Gastroesophageal sphincter (tissue), 3 donors: ENCODE measurements around the gene ARHGAP19.

Source experiments
- POLR2A ChIP-seq, 2 donors: fragments of 450-650 bp; IDR thresholded peaks; one replicate each; pipeline ENCODE4 v1.6.1; 2017; ENCODE audit warnings: antibody characterized with exemption in 2 of 2, mild to moderate bottlenecking in 2 of 2, moderate library complexity in 1 of 2
- TF ChIP-seq, protein P1 (sequence below), 4 experiments: fragments of 200-600 bp in 2 of 4; fragments of 450-650 bp in 2 of 4; sonication (generic) in 1 of 4; IDR thresholded peaks; one replicate each; pipeline ENCODE4 v1.5.1; 2017 to 2019; ENCODE audit warnings: antibody characterized with exemption in 4 of 4, mild to moderate bottlenecking in 2 of 4, moderate library complexity in 2 of 4

DNA sequence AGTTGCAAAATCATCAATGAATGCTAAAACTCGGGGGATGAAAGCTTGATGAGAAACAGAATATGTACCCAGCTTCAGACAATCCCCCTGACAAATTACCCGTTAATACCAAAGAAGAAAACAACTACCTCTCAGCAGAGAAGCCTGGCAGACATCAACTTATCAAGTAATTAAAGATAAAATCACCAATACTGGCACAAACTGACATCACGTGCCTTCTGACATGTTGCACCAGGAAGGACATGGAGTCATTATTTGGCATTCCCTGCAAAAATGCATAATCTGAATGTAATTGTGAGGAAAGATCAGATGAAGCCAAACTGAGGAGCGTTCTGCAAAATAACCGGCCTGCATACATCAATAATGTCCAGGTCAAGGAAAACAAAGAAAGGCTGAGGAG lies 114.4 kb downstream of the ARHGAP19 start:
- TF ChIP-seq, protein P1, sequence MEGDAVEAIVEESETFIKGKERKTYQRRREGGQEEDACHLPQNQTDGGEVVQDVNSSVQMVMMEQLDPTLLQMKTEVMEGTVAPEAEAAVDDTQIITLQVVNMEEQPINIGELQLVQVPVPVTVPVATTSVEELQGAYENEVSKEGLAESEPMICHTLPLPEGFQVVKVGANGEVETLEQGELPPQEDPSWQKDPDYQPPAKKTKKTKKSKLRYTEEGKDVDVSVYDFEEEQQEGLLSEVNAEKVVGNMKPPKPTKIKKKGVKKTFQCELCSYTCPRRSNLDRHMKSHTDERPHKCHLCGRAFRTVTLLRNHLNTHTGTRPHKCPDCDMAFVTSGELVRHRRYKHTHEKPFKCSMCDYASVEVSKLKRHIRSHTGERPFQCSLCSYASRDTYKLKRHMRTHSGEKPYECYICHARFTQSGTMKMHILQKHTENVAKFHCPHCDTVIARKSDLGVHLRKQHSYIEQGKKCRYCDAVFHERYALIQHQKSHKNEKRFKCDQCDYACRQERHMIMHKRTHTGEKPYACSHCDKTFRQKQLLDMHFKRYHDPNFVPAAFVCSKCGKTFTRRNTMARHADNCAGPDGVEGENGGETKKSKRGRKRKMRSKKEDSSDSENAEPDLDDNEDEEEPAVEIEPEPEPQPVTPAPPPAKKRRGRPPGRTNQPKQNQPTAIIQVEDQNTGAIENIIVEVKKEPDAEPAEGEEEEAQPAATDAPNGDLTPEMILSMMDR (IDR thresholded peaks at IDR 0.05): no peak
- no peak for TF ChIP-seq POLR2A (IDR thresholded peaks at IDR 0.05)
